ENCODE data around the gene ESYT2.

ESYT2 gene

GRCh38 chr7:158836692-158837091, 7.4 kb upstream of the ESYT2 start:
- TF ChIP-seq CTCF (conservative IDR thresholded peaks at IDR 0.05), result no peak
- no peak overlapping the region for H3K27ac ChIP-seq

DNA sequence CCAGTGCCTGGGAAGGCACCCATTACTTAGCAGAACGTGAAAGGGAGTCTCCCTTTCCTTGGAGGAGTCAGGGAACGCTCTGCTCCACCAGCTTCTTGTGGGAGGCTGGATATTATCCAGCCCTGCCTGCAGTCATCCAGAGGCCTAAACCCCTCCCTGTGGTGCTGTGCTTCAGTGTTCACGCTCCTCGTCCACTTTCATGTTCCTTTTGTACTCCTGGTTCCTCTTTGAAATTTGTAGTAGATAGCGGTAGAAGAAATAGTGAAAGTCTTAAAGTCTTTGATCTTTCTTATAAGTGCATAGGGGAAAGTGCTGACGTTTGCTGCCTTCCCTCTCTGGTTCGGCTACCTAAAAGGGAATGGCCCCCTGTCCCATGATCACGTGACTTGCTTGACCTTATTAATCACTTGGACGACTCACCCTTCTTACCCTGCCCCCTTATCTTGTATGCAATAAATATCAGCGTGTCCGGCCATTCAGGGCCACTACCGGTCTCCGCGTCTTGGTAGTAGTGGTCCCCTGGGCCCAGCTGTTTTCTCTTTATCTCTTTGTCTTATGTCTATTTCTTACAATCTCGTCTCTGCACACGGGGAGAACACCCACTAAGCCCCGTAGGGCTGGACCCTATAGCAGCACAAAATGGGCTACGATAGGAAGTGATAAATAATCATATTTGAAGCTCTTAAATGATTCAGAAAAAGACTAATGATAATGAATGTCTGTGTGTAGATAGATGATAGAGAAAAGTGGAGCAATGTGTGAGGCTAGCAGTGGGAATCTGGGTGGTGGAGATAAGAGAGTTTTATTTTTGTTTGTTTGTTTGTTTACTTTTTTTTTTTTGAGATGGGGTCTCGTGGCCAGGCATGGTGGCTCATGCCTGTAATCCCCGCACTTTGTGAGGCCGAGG, 5.8 kb upstream of the ESYT2 start:
- no peak for TF ChIP-seq CTCF (conservative IDR thresholded peaks at IDR 0.05)
- H3K27ac ChIP-seq, result no peak overlapping the region

- H3K27ac ChIP-seq, result no peak overlapping the region
- no peak for TF ChIP-seq CTCF (conservative IDR thresholded peaks at IDR 0.05)
Measured at GRCh38 chr7:158832994-158833393, 3.7 kb upstream of the ESYT2 start.

DNA sequence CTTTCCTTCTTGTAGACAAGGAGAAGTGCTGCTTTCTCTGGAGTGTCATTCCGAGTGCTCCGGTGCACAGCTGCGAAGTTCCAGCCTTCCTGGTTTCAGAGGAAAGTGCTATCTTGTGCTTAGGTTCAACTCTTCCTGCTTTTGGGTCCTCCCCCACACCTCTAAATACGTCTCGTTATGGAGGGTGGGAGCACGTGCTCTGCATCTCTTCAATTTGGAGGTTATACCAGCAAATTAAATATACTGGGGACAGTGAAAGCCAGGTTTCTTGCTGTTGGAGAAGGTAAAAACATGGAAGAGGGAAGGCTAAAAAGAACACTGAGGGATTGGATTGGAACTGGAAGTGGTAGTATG, 2.4 kb upstream of the ESYT2 start:
- TF ChIP-seq CTCF (conservative IDR thresholded peaks at IDR 0.05), result no peak
- no peak overlapping the region for H3K27ac ChIP-seq

DNA sequence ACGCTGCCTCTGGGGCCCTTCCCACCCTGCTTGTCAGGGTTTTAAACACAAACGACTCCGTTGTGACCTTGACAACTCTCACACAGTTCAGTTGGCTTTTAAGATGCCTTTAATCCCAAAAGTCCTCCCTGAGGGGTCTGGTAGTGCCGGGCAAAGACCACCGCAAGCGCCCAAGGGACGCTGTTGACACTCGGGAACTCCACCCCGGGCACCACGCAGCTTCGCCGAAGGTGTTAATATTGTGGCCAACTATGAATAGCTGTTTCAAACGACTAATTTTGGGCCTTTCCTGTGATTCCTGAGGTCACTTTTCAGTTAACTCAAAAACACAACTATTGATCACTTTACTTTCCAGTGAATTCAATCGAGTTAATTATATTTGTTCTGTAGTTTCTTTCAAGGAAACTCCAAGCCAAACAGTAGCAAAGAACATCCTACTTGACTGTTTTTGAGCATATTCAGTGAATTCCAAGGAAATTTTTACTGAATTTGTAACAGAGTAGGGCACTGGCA, 958 bp upstream of the ESYT2 start:
- no peak for TF ChIP-seq CTCF (conservative IDR thresholded peaks at IDR 0.05)
- peak overlapping the region; percentile 93 for H3K27ac ChIP-seq

DNA sequence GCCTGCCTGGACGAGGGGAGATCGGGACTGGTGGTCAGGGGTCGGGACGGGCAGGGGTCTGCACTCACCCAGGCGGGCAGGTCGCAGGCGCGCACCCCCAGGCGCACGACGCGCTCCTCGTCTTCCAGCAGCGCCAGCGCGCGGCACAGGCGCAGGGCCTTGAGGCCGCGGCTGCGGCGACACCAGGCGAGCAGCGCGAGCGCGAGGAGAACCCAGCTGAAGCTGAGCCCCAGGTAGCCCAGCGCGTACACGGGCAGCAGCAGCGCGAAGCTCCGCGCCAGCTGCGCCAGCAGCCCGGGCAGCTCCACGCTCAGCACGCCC, 328 bp downstream of the ESYT2 start:
- H3K27ac ChIP-seq, result peak overlapping the region; percentile 93
- no peak for TF ChIP-seq CTCF (conservative IDR thresholded peaks at IDR 0.05)

DNA sequence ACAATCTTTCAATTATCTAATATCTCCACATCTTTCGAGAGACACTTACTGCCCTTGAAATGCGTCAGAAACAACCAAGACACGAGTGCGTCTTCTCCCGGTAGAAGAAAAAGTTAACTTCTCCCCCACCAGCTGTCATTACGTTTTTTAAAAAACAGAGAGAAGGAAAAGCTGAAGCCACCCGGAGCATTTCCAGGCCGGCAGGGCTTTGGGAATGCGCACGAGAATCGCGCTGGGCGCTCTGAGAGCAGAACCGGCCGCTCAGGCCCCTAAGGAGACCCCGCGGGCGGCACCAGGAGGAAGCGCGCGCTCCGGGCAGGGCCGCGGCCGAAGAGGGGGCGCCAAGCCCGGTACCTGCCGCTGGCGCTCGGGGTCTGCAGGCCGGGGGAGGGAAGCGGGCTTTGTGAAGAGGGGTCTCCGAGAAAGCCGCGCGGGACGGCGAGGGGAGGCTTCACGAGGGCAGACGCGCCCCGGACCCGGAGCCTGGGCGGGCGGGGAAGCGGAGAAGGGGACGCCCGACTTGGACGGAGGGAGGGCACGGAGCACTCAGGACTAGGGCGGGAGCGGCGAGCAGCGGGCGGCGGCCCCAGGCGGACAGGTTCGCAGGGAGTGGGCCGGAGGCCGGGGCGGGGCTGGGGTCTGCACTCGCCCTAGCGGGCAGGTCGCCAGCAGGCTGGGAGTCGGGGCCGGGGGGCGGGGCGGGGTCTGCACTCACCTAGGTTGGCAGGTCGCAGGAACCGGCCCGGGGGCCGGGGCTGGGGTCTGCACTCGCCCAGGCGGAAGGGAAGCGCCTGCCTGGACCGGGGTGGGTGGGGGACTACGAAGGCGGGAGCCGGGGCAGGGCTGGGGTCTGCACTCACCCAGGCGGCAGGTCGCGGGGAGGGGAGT, 932 bp downstream of the ESYT2 start:
- no peak for TF ChIP-seq CTCF (conservative IDR thresholded peaks at IDR 0.05)
- peak overlapping the region; percentile 93 for H3K27ac ChIP-seq

Measured in VCaP (cell line).